ENCODE data around the gene KCNIP4.

The KCNIP4 gene

DNA sequence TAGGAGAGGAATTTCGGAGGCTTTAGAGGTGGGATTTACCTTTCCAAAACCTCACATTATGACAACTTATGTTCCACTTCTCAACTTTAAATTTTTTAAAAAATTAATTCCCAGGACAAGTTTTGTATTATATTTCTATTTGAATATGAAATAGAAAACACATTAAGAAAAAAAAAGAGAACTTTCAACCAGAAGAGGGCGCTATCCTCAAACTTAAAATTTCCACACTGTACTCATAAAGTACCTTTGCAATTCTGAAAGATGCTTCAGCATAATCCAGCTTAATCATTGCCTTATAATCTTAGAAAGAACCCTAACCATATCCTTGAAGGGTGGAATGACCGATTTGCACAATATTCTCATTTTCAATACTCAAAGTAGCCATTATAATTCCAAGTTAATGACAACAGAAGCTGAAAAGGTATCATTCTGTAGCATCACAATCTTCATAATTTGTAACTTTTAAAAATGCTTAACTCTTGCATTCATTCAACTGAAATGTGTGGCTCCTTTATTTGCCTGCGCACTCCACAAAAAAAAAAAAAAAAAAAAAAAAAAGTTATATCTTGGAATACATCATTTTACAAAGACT is 158.0 kb downstream of the KCNIP4 start:
- FAIRE-seq (no peak), DNase-seq (ENCODE audit: insufficient read length, low spot score) (no peak)
- TF ChIP-seq POLR2A (IDR thresholded peaks at IDR 0.05; ENCODE audit: low read depth, low read length): no peak

DNA sequence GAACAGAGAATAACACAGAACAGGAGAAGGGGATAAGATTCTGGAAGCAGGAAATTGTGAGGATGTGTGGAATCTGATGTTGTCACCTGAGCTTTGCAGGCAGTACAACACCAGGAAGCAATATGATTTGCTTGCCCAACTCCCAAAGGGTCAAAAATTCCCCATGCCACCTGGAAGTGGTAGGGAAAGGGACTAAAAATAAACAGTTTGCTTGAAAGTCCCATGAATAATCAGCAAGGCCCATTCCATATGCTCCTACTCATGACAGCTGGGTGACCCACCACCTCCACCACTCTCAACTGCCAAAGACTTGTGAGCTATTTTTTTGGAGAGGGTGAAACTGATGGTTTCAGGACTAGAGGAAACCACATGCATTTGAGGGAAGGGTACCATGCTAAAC is 168.4 kb downstream of the KCNIP4 start:
- no peak for TF ChIP-seq POLR2A (IDR thresholded peaks at IDR 0.05; ENCODE audit: low read depth, low read length)
- DNase-seq (ENCODE audit: insufficient read length, low spot score): no peak
- FAIRE-seq: no peak

DNA sequence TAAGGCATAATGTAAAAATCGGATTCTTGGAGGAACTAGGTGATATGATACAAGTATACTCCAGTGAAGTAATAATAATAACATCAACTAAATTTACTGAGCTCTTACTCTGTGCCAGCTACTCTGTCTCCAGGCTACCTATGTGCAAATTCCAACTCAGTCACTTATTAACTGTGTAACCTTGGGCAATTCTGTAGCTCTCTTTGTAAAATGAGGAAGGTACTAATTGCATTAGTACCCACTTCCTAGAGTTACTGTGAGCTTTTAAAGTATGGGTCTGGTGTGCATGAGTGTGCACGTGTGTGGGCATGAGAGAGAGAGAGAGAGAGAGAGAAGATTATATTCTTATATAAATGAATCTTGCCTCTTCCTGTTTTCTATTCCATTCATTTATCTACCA is 169.9 kb downstream of the KCNIP4 start:
- no peak for FAIRE-seq
- TF ChIP-seq POLR2A (IDR thresholded peaks at IDR 0.05; ENCODE audit: low read depth, low read length): no peak

DNA sequence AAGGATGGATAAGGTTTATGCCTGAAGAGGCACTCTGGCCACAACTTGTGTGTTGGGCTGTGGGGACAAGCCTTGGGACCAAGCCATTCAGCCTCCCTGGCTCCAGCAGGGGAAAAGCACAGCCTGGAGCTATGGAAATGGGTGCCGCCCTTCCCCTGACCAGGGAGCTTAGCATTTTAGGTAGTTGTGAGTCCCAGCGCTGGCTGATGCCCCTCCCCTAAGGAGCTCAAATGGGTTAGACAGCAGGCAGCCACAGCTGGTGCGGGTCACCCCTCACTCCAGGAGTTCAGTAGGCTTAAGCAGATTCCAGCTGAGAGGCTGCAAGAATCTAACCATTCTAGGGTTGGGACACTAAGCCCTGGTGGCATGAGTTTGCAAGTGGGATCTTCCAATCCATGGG is 172.9 kb downstream of the KCNIP4 start:
- DNase-seq (ENCODE audit: insufficient read length, low spot score): no peak
- no peak for FAIRE-seq
- no peak for TF ChIP-seq POLR2A (IDR thresholded peaks at IDR 0.05; ENCODE audit: low read depth, low read length)

More for the DNA sequence above, 169.9 kb downstream of the KCNIP4 start:
- DNase-seq (ENCODE audit: insufficient read length, low spot score): no peak

DNA sequence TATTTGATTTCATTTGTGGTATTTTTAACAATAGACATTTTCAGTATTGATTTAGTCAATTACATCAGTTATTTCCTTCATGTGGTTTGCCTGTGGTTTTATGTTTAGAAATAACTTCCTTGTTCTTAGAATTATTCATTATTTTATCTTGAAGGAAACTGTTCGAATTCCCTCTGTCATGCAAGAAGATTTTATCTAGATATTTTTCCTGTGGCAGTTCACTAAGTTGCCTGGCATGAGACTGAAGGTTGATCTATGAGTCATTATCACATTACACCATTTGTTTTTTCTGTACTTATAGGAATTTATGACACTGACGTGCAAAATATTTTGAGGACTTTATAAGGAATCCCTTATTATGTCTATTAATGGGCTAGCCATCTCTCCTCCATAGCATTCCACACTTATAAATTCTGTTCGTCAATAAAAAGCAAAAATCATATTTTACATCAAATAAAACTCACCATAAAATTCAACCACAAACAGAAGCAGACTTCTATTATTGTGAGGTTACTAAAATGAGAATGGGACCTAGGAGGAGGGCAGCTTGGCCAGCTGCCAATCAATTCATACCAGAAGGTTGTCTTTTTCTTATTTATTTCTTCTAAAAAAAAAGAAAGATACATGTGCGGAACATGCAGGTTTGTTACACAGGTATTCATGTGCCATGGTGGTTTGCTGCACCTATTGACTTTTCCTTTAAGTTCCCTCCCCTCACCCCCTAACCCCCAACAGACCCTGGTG is 179.0 kb downstream of the KCNIP4 start:
- DNase-seq (ENCODE audit: insufficient read length, low spot score): no peak
- FAIRE-seq: no peak
- no peak for TF ChIP-seq POLR2A (IDR thresholded peaks at IDR 0.05; ENCODE audit: low read depth, low read length)

DNA sequence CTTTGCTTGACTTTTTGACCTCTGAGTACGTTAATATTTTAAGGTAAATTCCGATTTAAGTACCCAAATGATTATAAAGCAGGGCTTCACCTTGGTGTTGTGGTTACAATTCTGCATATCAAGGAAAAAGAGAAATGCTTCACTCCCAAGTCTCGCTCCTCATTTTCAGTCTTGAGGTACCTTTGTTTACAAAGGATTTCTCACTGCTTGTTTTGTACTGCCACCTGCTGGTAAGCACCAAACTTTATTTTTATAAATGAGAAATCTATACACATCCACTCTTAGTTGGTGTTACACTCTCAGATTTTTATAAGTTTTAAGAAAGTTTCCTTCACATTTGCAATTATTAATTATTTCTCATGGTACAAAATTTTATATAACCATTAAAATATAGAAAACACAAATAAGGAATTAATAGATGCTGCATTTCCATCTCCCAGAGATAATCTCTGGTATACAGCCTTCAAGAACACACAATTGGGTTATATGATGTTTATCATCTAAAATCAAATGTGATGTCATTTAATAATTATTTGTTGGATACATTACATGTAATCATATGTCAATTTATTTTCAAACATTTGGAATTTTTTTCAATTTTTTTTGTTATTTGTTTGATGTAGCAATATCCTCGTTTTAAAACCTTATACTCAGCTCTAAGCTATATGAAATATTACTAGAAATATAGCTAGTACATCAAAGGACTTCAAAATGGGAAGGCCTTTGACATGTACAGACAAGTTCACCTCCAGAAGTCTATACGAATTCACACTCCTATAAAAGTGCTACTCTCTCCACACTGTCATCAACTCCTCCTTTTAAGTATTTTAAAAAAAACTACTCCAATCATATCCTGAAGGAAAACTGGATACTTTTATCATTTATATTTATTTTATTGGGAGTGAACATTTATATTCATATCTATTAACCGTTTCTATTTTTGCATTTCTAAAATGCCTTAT is 179.9 kb downstream of the KCNIP4 start:
- DNase-seq (ENCODE audit: insufficient read length, low spot score) (no peak), FAIRE-seq (no peak)
- no peak for TF ChIP-seq POLR2A (IDR thresholded peaks at IDR 0.05; ENCODE audit: low read depth, low read length)

DNA sequence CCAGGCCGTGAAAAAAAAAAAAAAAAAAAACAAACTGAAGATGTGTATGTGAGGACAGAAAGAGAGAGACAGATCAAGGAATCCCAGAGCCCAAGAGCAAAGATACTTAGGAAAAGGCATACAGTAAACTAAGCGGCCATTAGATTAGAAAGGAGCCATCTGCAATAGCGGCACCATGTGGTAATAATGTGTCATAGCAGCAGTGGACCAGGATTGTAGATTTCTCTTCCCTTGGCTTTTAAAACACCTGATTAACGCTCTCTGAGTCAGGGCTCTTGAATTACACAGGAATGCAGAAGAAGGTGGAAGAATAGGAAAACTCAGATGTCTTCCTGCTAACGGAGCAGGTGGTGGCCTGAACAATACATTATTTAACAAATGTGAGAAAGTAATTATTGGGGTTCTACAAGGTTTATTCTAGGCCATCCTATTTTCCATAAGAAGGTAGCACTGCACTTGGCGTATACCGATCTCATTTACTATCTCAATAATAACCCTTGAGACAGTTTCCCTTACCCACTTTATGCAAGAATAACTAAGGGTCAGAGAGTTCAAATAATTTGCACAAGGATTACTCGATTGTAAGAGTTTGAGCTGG is 182.7 kb downstream of the KCNIP4 start:
- FAIRE-seq (no peak), DNase-seq (ENCODE audit: insufficient read length, low spot score) (no peak)
- no peak for TF ChIP-seq POLR2A (IDR thresholded peaks at IDR 0.05; ENCODE audit: low read depth, low read length)

DNA sequence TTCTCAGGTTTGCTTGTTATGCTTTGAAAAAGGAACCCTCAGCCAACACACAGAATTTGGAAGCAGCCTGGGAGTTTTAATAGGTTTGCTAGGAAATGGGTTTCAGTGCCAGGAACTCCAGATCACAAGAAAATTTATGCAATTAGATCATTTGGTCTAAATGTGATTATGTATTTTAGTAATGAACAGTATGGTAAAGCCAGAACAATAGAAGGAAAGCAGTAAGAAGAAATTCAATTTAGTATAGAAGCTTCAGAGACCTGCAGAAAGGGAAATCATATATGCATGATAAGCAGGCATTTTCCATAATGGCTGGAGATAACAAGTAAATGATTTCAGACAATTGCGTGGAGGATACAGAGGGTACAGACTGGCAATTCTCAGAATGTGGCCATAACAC is 184.7 kb downstream of the KCNIP4 start:
- DNase-seq (ENCODE audit: insufficient read length, low spot score) (no peak), FAIRE-seq (no peak)
- no peak for TF ChIP-seq POLR2A (IDR thresholded peaks at IDR 0.05; ENCODE audit: low read depth, low read length)

DNA sequence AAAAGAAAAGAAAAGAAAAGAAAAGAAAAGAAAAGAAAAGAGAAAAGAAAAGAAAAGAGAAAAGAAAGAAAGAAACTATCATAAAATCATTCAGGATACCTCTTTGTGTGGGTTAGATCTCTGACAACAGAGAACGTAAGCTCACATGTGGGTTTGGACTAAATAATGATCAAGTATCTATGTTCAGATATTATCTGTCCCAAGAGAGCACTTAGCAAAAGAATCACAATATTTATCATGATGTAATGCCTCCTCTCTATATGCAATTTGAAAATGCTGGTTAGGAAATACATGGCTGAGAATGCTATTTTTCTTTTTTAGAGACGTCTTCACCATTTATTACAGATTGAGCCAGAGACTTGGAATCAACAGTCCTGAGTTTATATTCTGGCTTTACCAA is 191.3 kb downstream of the KCNIP4 start:
- no peak for TF ChIP-seq POLR2A (IDR thresholded peaks at IDR 0.05; ENCODE audit: low read depth, low read length)
- DNase-seq (ENCODE audit: insufficient read length, low spot score) (no peak), FAIRE-seq (no peak)

DNA sequence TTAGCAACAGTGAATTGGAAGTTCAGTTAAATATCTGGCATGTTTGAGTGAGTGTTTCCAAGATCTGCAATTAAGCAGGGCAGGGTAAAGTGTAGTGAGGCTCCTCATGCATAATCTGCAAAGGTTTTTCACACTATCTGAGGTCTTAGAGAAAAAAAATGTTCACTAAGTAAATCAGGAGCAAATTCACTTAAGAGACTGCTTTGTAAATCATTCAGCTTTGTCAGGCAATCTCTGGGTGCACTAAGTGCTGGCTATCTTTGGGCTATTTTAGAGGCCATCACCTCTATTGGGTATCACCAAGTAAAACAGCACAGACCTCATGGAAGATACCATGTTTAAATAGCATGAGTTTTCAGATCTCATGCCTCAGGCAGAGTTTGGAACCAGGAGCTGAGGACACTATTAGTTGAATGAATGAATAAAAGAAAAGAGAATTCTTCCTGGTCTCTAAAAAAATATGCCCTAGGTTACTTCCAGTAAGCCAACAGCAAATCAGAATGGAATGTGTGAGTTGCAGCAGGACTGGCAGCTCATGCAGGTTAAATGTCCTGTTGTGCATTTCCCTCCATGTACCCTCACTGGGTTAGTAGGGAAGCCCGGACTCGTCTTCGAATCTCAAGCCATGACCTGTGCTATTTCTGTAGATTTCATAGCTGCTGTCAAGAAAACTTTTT is 195.3 kb downstream of the KCNIP4 start:
- FAIRE-seq: no peak
- no peak for TF ChIP-seq POLR2A (IDR thresholded peaks at IDR 0.05; ENCODE audit: low read depth, low read length)
- no peak for DNase-seq (ENCODE audit: insufficient read length, low spot score)

DNA sequence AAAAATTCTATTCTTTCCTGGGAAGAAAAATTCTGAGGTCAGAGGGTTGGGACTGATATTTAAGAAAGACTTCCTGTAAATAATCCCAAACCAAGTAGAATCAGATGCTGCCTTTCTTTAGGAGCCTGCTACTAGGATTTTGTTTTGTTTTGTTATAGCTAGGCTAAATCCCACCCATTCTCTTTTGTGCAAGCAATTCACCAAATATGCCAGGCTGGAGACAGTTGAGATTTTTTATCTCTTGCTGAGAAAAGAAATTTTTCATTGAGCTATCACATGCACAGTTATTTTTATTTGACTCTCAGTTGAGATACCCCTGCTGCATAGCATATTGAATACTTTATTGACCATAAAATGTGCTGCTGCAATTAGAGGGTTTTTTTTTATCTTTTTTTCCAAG is 196.0 kb downstream of the KCNIP4 start:
- FAIRE-seq: no peak
- no peak for DNase-seq (ENCODE audit: insufficient read length, low spot score)
- TF ChIP-seq POLR2A (IDR thresholded peaks at IDR 0.05; ENCODE audit: low read depth, low read length): no peak

DNA sequence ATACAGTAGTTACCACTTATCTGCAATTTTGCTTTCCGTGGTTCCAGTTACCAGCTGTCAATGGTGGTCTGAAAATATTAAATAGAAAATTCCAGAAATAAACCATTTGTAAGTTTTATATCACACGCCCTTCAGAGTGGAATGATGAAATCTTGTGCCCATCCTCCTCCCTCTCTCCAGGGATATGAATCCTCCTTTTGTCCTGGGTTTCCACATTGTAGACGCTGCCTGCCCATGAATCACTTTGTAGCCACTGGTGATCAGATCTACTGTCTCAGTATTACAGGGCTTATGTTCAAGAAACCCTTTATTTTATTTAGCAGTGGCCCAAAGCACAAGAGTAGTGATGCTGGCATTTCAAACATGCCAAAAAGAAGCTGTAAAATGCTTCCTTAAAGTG is 198.6 kb downstream of the KCNIP4 start:
- TF ChIP-seq POLR2A (IDR thresholded peaks at IDR 0.05; ENCODE audit: low read depth, low read length): no peak
- no peak for DNase-seq (ENCODE audit: insufficient read length, low spot score)
- FAIRE-seq: no peak

DNA sequence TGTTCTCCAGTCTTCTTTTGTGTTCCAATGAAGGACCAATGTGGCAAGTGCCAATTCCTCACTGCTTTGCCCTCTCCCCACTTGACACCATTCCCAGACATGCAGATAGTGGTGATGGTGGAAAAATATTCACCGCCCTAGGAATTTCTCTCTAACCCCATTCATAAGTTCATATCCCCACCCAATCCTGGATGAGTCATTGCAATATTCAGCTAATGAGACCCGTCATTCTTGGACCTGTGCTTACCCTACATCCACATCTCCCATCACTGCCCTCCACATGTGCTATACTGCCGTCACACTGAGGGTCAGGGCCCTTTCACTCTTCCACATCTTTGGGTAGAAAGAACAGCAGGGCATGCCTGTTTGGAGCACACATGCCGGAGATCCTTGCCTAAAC is 199.2 kb downstream of the KCNIP4 start:
- FAIRE-seq (no peak), DNase-seq (ENCODE audit: insufficient read length, low spot score) (no peak)
- TF ChIP-seq POLR2A (IDR thresholded peaks at IDR 0.05; ENCODE audit: low read depth, low read length): no peak
